Muscle layer of colon (tissue), 2 donors: ENCODE data around the gene ZFYVE16.
"Not testable (repeated sequence)": the region's sequence is repeated elsewhere in the genome, so short reads cannot be mapped to it uniquely, and the experiment has no call there.

ENCODE experiments used
- H3K27ac ChIP-seq: one replicate; pipeline ENCODE4 v1.7.0; 2013; ENCODE audit warnings: low read depth, mild to moderate bottlenecking, low read length, moderate library complexity
- H3K27me3 ChIP-seq, 2 donors: one replicate each; pipeline ENCODE4 v1.7.0; 2013; ENCODE audit warnings: low read length in 2 of 2, mild to moderate bottlenecking in 2 of 2; ENCODE audit not compliant: insufficient read depth in 2 of 2, control insufficient read depth in 1 of 2
- H3K36me3 ChIP-seq: one replicate; pipeline ENCODE4 v1.7.0; 2013; ENCODE audit warnings: mild to moderate bottlenecking, low read length; ENCODE audit not compliant: insufficient read depth
- H3K4me1 ChIP-seq: one replicate; pipeline ENCODE4 v1.7.0; 2013; ENCODE audit warnings: mild to moderate bottlenecking, low read length; ENCODE audit not compliant: insufficient read depth
- H3K4me3 ChIP-seq, 2 donors: one replicate each; pipeline ENCODE4 v1.7.0; 2013; ENCODE audit warnings: low read length in 2 of 2, low read depth in 1 of 2, mild to moderate bottlenecking in 1 of 2, moderate library complexity in 1 of 2
- H3K9ac ChIP-seq: one replicate; pipeline ENCODE4 v1.7.0; 2013; ENCODE audit warnings: low read length
- H3K9me3 ChIP-seq: one replicate; pipeline ENCODE4 v1.7.0; 2013; ENCODE audit warnings: mild to moderate bottlenecking, low read length
- donor health status: abdominal sarcoma.
- donor health status: Adenocarcinoma of cecum.

The ZFYVE16 gene

DNA sequence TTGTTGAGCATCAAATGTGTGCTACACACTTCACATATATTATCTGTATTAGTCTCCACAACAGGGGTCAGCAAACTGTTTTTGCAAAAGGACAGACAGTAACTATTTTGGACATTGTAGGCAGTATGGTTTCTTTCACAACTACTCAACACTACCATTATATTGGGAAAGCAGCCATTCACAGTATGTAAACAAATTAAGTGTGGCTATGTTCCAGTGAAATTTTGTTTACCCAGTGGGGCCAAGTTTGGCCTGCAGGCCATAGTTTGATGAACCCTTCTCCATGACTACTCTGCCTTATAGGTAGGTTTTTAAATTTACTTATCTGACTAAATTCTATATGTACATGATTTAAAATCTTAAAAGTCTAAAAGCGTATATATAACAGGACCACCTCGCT is 67.1 kb downstream of the ZFYVE16 start:
- peaks cover 23% of the 10 kb centered on the region for H3K36me3 ChIP-seq
- no peak overlapping the region for H3K9ac ChIP-seq
- no peak overlapping the region for H3K27ac ChIP-seq
- no peak overlapping the region for H3K4me3 ChIP-seq
- no peaks in the 10 kb centered on the region for H3K9me3 ChIP-seq
- H3K4me1 ChIP-seq: no peaks in the 10 kb centered on the region
- no peaks in the 10 kb centered on the region for H3K27me3 ChIP-seq

DNA sequence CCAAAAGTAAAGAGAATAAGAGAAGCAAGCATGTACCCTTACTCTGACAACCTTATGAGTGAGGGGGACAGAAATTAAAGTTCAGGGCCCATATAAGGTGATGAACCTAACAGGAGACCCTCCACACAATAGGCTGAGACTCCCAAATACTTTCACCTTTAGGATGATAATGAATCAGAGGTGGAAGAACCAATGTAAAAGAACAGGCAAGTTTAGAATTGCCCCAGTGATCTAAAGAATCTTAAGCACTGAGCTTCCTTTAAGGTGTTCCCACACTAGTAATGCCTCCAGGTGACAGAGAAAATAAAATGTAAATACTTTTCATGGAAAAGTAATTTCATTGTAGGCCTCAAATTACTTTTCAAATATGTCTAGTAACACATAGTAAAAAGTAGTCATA is 71.8 kb downstream of the ZFYVE16 start:
- no peak overlapping the region for H3K27ac ChIP-seq
- H3K9ac ChIP-seq: no peak overlapping the region
- no peak overlapping the region for H3K4me3 ChIP-seq
- H3K9me3 ChIP-seq: no peaks in the 10 kb centered on the region
- peaks cover 18% of the 10 kb centered on the region for H3K36me3 ChIP-seq
- no peaks in the 10 kb centered on the region for H3K27me3 ChIP-seq
- no peaks in the 10 kb centered on the region for H3K4me1 ChIP-seq

DNA sequence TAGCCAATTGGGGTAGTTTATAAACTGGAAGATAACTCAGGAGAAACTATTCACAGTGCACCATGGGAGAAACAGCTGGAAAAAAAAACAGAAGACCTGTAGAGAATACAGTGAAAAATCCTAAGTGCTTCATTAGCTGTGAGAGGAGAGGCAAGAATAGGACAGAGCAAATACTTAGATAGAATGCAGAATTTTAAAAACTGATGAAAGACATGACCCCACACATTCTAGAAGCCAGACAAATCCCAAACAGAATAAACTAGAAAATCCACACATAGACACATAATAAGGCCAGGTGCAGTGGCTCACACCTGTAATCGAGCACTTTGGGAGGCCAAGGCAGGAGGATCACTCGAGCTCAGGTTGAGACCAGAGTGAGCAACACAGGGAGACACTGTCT is 72.5 kb downstream of the ZFYVE16 start:
- no peaks in the 10 kb centered on the region for H3K4me1 ChIP-seq
- H3K36me3 ChIP-seq: peaks cover 11% of the 10 kb centered on the region
- no peaks in the 10 kb centered on the region for H3K27me3 ChIP-seq
- no peaks in the 10 kb centered on the region for H3K9me3 ChIP-seq
- no peak overlapping the region for H3K27ac ChIP-seq
- no peak overlapping the region for H3K9ac ChIP-seq
- no peak overlapping the region for H3K4me3 ChIP-seq

DNA sequence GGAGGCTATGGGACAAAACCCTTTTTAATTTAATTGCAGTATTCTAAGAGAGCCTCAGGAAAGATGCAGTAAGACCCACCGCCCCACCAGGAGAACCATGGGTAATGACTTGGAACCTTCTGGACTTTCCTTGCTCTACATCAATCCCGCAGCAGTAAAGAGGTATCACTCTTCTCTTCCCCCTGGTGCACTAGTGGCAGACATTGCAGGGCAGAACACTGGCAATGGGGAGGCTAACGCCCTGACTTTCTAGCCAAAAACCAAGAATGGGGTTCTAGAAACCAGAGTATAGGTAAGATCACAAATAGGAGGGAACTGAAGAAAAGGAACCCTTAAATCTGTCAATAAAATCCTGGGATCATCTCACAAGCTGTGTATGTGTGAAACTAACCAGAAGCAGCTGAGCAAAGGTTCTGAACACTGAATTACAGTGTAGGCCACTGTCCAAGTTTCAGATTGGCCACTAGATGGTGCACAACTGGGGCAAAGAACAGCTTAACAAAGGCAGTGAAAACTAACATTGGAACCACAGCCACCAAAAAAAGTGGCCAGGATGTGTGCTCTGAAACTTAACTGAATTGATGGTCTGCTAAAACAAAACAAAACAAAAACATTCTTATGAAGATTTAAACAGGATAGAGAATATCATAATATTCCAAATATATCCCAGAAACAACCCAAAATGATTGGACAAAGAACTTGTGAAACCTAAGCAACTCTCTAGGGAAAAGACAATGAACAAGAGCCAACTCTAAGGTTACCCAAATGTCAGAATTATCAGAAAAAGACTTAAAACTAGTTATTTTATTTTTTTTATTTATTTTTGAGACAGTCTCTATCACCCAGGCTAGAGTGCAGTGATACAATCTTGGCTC is 73.4 kb downstream of the ZFYVE16 start:
- Histone ChIP-seq H3K9me3 (no peaks in the 10 kb centered on the region), H3K27ac (no peak overlapping the region), H3K27me3 (no peaks in the 10 kb centered on the region), H3K4me1 (no peaks in the 10 kb centered on the region), H3K9ac (no peak overlapping the region), H3K4me3 (no peak overlapping the region), H3K36me3 (peaks cover 10% of the 10 kb centered on the region)

- Histone ChIP-seq H3K27ac (no peak overlapping the region), H3K9ac (no peak overlapping the region), H3K36me3 (peaks cover 7% of the 10 kb centered on the region), H3K4me1 (no peaks in the 10 kb centered on the region), H3K4me3 (no peak overlapping the region), H3K27me3 (no peaks in the 10 kb centered on the region), H3K9me3 (no peaks in the 10 kb centered on the region)
Observed at GRCh38 chr5:80482578-80482977, 74.7 kb downstream of the ZFYVE16 start.

GRCh38 chr5:80483636-80484232 is 75.9 kb downstream of the ZFYVE16 start:
- Histone ChIP-seq H3K4me3 (no peak overlapping the region), H3K27ac (no peak overlapping the region), H3K36me3 (peaks cover 7% of the 10 kb centered on the region), H3K9ac (no peak overlapping the region), H3K27me3 (no peaks in the 10 kb centered on the region), H3K9me3 (no peaks in the 10 kb centered on the region), H3K4me1 (peaks cover 4% of the 10 kb centered on the region)

DNA sequence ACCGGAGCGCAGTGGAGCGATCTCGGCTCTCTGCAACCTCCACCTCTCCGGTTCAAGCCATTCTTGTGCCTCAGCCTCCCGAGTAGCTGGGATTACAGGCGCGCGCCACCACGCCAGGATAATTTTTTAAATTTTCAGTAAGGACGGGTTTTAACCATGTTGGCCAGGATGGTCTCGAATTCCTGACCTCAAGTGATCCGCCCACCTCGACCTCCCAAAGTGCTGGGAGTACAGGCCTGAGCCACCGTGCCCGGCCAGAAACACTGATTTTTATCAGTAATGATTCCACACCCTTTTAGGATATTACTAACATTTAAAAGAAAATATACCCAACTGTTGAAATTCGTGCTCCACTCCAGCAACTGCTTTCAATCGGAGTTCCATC is 79.6 kb downstream of the ZFYVE16 start:
- H3K9me3 ChIP-seq: no peaks in the 10 kb centered on the region
- H3K27ac ChIP-seq: peak overlapping the region; percentile 83
- peak overlapping the region; percentile 26 for H3K9ac ChIP-seq
- no peaks in the 10 kb centered on the region for H3K27me3 ChIP-seq
- H3K4me3 ChIP-seq: peak overlapping the region; percentile 50 to 65
- peaks cover 5% of the 10 kb centered on the region for H3K4me1 ChIP-seq
- no peaks in the 10 kb centered on the region for H3K36me3 ChIP-seq

DNA sequence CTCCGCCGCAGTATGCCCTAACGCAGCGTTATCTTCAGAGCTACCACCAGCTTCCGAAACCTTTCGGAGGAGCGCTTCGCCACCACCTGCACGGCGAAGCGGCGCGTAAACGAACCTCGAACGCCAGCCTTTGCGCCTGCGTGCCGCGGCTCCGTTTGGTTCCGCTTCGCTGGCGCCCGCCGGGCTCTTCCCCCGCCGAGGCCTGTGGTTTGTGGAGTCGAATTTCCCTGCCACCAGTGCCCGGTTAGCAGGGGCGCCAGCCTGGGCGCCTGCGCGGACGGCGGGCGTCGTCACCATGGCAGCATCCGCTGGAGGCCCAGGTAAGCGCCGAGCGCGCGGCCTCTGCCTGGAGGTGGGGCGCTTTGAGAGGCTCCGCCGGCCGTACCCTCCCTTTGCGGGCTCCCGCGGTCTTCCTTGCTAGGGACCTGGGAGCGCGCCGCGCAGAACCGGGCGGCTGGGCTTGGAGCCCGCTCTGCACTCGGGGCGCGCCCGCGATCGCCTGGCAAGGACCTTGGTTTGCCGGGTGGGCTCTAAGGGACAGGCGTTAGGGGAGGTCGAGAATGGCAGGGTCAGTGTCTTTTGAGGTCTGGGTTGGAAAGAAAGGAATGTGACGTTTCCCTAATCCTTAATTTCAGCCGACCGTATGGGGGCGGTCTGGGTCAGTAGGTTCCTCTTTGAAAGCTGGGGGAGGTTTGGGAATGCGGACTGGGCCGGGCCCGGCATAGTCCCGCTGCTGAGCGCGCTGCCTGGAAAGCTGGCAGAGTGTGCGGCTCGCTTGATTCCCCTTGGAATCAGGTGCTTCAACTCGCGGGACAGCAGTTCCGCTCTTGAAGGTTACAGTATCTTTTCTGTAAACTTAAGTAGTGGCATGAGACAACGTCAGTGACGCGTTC is 80.2 kb downstream of the ZFYVE16 start, which contains the start of gene FAM151B:
Gene FAM151B, plus strand, starts transcription at position 272 of the 893 bp plus-strand sequence. Its CDS starts 24 bp downstream, at position 296.
- H3K27me3 ChIP-seq: no peaks in the 10 kb centered on the region
- peak within 1 kb of the TSS; percentile 50 to 65 for H3K4me3 ChIP-seq
- no peaks in the 10 kb centered on the region for H3K36me3 ChIP-seq
- no peaks in the 10 kb centered on the region for H3K9me3 ChIP-seq
- H3K9ac ChIP-seq: peak within 1 kb of the TSS; percentile 26
- peak within 1 kb of the TSS; percentile 83 for H3K27ac ChIP-seq
- peaks cover 5% of the 10 kb centered on the region for H3K4me1 ChIP-seq

DNA sequence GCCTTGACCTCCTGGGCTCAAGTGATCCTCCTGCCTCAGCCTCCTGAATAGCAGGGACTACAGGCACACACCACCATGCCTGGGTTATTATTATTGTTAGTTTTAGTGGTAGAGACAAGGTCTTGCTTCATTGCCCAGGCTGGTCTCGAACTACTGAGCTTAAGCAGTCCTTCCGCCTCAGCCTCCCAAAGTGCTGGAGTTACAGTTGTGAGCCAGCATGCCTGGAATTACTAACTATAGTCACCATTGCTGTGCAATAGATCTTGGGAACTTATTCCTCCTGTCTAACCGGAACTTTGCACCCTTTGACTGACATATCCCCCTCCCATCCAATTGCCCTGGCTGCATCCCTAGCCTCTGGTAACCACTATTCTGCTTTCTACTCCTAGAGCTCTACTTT is 83.4 kb downstream of the ZFYVE16 start:
- no peaks in the 10 kb centered on the region for H3K9me3 ChIP-seq
- H3K4me3 ChIP-seq: no peak overlapping the region
- H3K9ac ChIP-seq: no peak overlapping the region
- peaks cover 5% of the 10 kb centered on the region for H3K4me1 ChIP-seq
- H3K27me3 ChIP-seq: no peaks in the 10 kb centered on the region
- H3K36me3 ChIP-seq: no peaks in the 10 kb centered on the region
- H3K27ac ChIP-seq: no peak overlapping the region

GRCh38 chr5:80492741-80493140 is 84.9 kb downstream of the ZFYVE16 start:
- Histone ChIP-seq H3K27me3 (no peaks in the 10 kb centered on the region), H3K27ac (no peak overlapping the region)

DNA sequence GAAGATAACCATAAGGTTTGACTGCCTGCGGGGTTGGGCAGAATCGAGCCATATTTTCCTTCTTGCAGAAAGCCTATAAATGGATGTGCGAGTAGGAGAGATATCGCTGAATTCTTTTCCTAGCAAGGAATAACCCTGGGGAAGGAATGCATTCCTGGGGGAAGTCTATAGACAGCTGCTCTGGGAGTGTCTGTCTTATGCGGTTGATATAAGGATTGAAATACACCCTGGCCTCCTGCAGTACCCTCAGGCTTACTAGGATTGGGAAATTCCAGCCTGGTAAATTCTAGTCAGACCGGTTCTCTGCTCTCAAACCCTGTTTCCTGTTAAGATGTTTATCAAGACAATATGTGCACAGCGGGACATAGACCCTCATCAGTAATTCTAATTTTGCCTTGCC is 85.6 kb downstream of the ZFYVE16 start:
- H3K27me3 ChIP-seq, H3K27ac ChIP-seq, H3K4me3 ChIP-seq, H3K9ac ChIP-seq, H3K4me1 ChIP-seq, H3K9me3 ChIP-seq, H3K36me3 ChIP-seq: not testable (repeated sequence)

More at GRCh38 chr5:80492741-80493140, 84.9 kb downstream of the ZFYVE16 start:
- peaks cover 5% of the 10 kb centered on the region for H3K4me1 ChIP-seq
- H3K9ac ChIP-seq: no peak overlapping the region
- H3K4me3 ChIP-seq: no peak overlapping the region
- H3K36me3 ChIP-seq: no peaks in the 10 kb centered on the region
- H3K9me3 ChIP-seq: no peaks in the 10 kb centered on the region
